GM12874 (cell line): ENCODE measurements around the gene ELOVL2.

Experiments
- CTCF ChIP-seq: IDR thresholded peaks from 2 replicates; pipeline ENCODE4 v1.5.1; 2011; ENCODE audit warnings: low read depth, mild to moderate bottlenecking, control low read depth, low read length, moderate library complexity; ENCODE audit not compliant: insufficient read depth

Gene ELOVL2

GRCh38 chr6:10957414-10957886, 86.7 kb downstream of the ELOVL2 start:
- no peak for TF ChIP-seq CTCF

- TF ChIP-seq CTCF = no peak
These were observed 87.3 kb downstream of the ELOVL2 start for GRCh38 chr6:10956776-10957175.

- peak; percentile 92 for TF ChIP-seq CTCF
These were observed 89.5 kb downstream of the ELOVL2 start for GRCh38 chr6:10954590-10955010.

GRCh38 chr6:10951675-10952282, 92.3 kb downstream of the ELOVL2 start:
- TF ChIP-seq CTCF = peak; percentile 39; the same call in 1 of the 2 replicates

- no peak for TF ChIP-seq CTCF
These were observed 94.3 kb downstream of the ELOVL2 start for GRCh38 chr6:10949579-10950490.

- no peak for TF ChIP-seq CTCF
These were observed 96.1 kb downstream of the ELOVL2 start for GRCh38 chr6:10947966-10948365.

- no peak for TF ChIP-seq CTCF
These were observed 98.3 kb downstream of the ELOVL2 start for GRCh38 chr6:10945845-10946244.
